Gastrocnemius medialis (tissue), 4 donors: ENCODE measurements around the gene INPP4B. TPM values are rescaled to one million over a fixed set of nuclear protein-coding genes. Genes with fewer than 3 reads are reported as not detected.

Source experiments
- ATAC-seq, 2 donors: fragments of 150-250 bp; one replicate each; pipeline ENCODE4 v1.9.1; 2016
- DNase-seq, 2 donors: peaks; one replicate each; pipeline ENCODE4 v3.0.0-alpha.2; 2019
- H3K27ac ChIP-seq, 4 donors: fragments of 200-600 bp; sonication (generic); 1 replicate in 1 of 4; 2 replicates in 3 of 4; pipeline ENCODE4 v1.5.1; 2016 to 2018; ENCODE audit warnings: mild to moderate bottlenecking in 2 of 4, moderate library complexity in 1 of 4
- H3K27me3 ChIP-seq, 3 donors: fragments of 200-600 bp; sonication (generic) in 2 of 3; 1 replicate in 1 of 3; 2 replicates in 2 of 3; pipeline versions ENCODE4 v1.5.1 to v1.6.0; 2016 to 2019; ENCODE audit warnings: mild to moderate bottlenecking in 1 of 3, moderate library complexity in 1 of 3
- H3K36me3 ChIP-seq, 2 donors: fragments of 200-600 bp; sonication (generic) in 1 of 2; one replicate each; pipeline ENCODE4 v1.5.1; 2017 to 2018
- H3K4me1 ChIP-seq, 2 donors: fragments of 200-600 bp; sonication (generic) in 1 of 2; one replicate each; pipeline ENCODE4 v1.5.1; 2016 to 2017; ENCODE audit warnings: mild to moderate bottlenecking in 2 of 2
- H3K4me3 ChIP-seq, 4 donors: fragments of 200-600 bp; sonication (generic) in 3 of 4; 1 replicate in 1 of 4; 2 replicates in 3 of 4; pipeline ENCODE4 v1.5.1; 2016 to 2019; ENCODE audit warnings: mild to moderate bottlenecking in 2 of 4
- H3K9me3 ChIP-seq, 3 donors: fragments of 200-600 bp; sonication (generic) in 2 of 3; 1 replicate in 1 of 3; 2 replicates in 2 of 3; pipeline ENCODE4 v1.5.1; 2016 to 2019
- POLR2A ChIP-seq, 2 donors: fragments of 450-650 bp; IDR thresholded peaks; one replicate each; pipeline ENCODE4 v1.6.1; 2017; ENCODE audit warnings: antibody characterized with exemption in 2 of 2, mild to moderate bottlenecking in 2 of 2, moderate library complexity in 2 of 2
- in situ Hi-C, 4 donors: fragments of 200-750 bp; cut with MboI; loops; one replicate each; pipeline versions ENCODE4 v1.15.0 to v1.8.0; 2017; ENCODE audit warnings: low sequenced_read_pairs in 4 of 4
- intact Hi-C: fragments of 100-400 bp; cut with DNase I; formaldehyde crosslinking; loops from one replicate; pipeline ENCODE4 v1.15.1; 2023; ENCODE audit warnings: low total_unique reads
- total RNA-seq, 4 donors: library from RNA; depleted of rRNA; stranded (reverse); fragments of >200 nt; gene quantifications; one replicate each; pipeline versions ENCODE4 v1.1.0 to v1.2.3, GENCODE V29; 2016
- TF ChIP-seq, protein P1 (sequence below), 5 experiments: fragments of 450-650 bp in 3 of 5; fragments of 200-600 bp in 2 of 5; sonication (generic) in 2 of 5; IDR thresholded peaks in 4 of 5; conservative IDR thresholded peaks in 1 of 5; 1 replicate in 4 of 5; 2 replicates in 1 of 5; pipeline ENCODE4 v1.5.1; 2016 to 2019; ENCODE audit warnings: antibody characterized with exemption in 5 of 5, mild to moderate bottlenecking in 3 of 5, moderate library complexity in 3 of 5

The INPP4B gene
- total RNA-seq, 4 donors from 2014 or later: 7.5 to 23.6 (median 9.1) TPM

GRCh38 chr4:142358656-142359055, 487.4 kb downstream of the INPP4B start:
- in situ Hi-C loops: loop anchor here in 3 of 4 donors (10.0 to 25.0 kb wide), 3 partner anchors 354 to 486 kb away; partner anchors contain the start of gene INPP4B (in 3 of the 3)
- no peaks in the 10 kb centered on the region for H3K27me3 ChIP-seq
- ATAC-seq (no peak), DNase-seq (no peak)
- TF ChIP-seq POLR2A (IDR thresholded peaks at IDR 0.05): no peak
- TF ChIP-seq, protein P1, sequence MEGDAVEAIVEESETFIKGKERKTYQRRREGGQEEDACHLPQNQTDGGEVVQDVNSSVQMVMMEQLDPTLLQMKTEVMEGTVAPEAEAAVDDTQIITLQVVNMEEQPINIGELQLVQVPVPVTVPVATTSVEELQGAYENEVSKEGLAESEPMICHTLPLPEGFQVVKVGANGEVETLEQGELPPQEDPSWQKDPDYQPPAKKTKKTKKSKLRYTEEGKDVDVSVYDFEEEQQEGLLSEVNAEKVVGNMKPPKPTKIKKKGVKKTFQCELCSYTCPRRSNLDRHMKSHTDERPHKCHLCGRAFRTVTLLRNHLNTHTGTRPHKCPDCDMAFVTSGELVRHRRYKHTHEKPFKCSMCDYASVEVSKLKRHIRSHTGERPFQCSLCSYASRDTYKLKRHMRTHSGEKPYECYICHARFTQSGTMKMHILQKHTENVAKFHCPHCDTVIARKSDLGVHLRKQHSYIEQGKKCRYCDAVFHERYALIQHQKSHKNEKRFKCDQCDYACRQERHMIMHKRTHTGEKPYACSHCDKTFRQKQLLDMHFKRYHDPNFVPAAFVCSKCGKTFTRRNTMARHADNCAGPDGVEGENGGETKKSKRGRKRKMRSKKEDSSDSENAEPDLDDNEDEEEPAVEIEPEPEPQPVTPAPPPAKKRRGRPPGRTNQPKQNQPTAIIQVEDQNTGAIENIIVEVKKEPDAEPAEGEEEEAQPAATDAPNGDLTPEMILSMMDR (IDR thresholded peaks at IDR 0.05 in 4 of 5, conservative IDR thresholded peaks at IDR 0.05 in 1 of 5): no peak
- intact Hi-C loops: loop anchor here (10.0 kb wide), 1 partner anchor 456 kb away; no protein-coding TSS in a partner anchor
- H3K27ac ChIP-seq: no peak overlapping the region
- no peak overlapping the region for H3K4me3 ChIP-seq
- H3K9me3 ChIP-seq: no peaks in the 10 kb centered on the region
- H3K4me1 ChIP-seq: peaks cover 7 to 16% of the 10 kb centered on the region in 2 donors
- H3K36me3 ChIP-seq: no peaks in the 10 kb centered on the region

DNA sequence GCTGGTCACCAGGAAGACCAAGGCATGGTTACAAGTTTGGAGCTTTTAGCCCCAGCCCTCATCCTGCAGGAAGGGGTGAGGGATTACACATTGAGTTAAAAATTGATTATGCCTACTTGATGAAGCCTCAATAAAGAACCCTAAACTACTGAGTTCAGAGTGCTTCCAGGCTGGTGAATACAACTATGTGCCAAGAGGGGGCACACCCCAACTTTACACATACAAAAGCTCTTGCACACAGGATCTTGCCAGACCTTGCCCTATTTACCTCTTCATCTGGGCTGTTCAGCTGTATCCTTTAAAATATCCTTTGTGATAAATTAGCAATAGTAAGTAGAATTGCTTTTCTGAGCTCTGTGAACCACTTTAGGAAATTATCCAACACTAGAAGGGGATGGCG, 489.3 kb downstream of the INPP4B start:
- Histone ChIP-seq H3K27me3 (no peaks in the 10 kb centered on the region), H3K4me1 (peaks cover 20 to 33% of the 10 kb centered on the region in 2 donors), H3K27ac (no peak overlapping the region), H3K4me3 (no peak overlapping the region), H3K36me3 (no peaks in the 10 kb centered on the region), H3K9me3 (no peaks in the 10 kb centered on the region)
- TF ChIP-seq, protein P1 (IDR thresholded peaks at IDR 0.05 in 4 of 5, conservative IDR thresholded peaks at IDR 0.05 in 1 of 5): no peak
- no peak for TF ChIP-seq POLR2A (IDR thresholded peaks at IDR 0.05)
- intact Hi-C loops (loop anchor here (10.0 kb wide), 1 partner anchor 458 kb away; no protein-coding TSS in a partner anchor), in situ Hi-C loops (loop anchor here in 3 of 4 donors (10.0 to 25.0 kb wide), 3 partner anchors 356 to 488 kb away; partner anchors contain the start of gene INPP4B (in 3 of the 3))
- DNase-seq (no peak), ATAC-seq (no peak)

DNA sequence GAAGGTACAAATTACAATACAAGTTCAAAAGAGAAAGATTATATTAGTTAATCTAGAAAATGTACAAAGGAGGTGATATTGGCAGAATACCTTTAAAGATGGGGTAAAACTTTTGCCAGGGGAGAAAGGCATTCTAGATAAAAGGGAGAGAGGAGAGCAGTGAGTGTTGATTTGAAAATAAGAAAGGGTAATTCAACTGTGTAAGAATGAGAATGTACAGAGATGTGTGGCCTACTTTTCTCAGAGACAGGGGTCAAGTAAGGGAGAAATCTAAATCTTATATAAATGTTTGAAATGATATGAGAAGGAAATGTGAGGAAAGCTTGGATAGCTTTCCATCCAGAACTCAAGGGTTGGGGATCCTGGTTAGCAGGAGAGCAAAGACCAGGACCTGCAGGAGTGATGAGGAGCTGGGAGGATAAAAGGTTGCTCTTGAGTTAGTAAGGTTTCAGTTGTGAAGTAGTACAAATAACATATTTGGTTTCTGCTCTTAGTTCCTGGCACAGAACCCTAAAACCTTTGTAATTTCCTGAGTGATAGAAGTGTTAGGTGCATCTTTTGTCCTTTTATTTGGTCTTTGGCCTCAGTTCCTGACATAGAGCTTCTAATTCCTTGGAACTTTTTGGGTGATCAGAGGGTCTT, 489.9 kb downstream of the INPP4B start:
- Histone ChIP-seq H3K9me3 (no peaks in the 10 kb centered on the region), H3K27ac (no peak overlapping the region), H3K4me1 (peaks cover 24 to 38% of the 10 kb centered on the region in 2 donors), H3K36me3 (no peaks in the 10 kb centered on the region), H3K27me3 (no peaks in the 10 kb centered on the region), H3K4me3 (no peak overlapping the region)
- DNase-seq (no peak), ATAC-seq (no peak)
- intact Hi-C loops (loop anchor here (10.0 kb wide), 1 partner anchor 459 kb away; no protein-coding TSS in a partner anchor), in situ Hi-C loops (loop anchor here in 3 of 4 donors (10.0 to 25.0 kb wide), 3 partner anchors 356 to 489 kb away; partner anchors contain the start of gene INPP4B (in 3 of the 3))
- TF ChIP-seq, protein P1 (IDR thresholded peaks at IDR 0.05 in 4 of 5, conservative IDR thresholded peaks at IDR 0.05 in 1 of 5): no peak
- TF ChIP-seq POLR2A (IDR thresholded peaks at IDR 0.05): no peak

GRCh38 chr4:142355421-142355930, 490.6 kb downstream of the INPP4B start:
- no peak overlapping the region for H3K4me3 ChIP-seq
- DNase-seq (no peak), ATAC-seq (no peak)
- in situ Hi-C loops: loop anchor here in 3 of 4 donors (10.0 to 25.0 kb wide), 3 partner anchors 357 to 489 kb away; partner anchors contain the start of gene INPP4B (in 3 of the 3)
- peaks cover 29 to 46% of the 10 kb centered on the region in 2 donors for H3K4me1 ChIP-seq
- H3K27me3 ChIP-seq: no peaks in the 10 kb centered on the region
- H3K36me3 ChIP-seq: no peaks in the 10 kb centered on the region
- H3K27ac ChIP-seq: peak overlapping the region in 2 of 4 donors; percentile 54 to 66
- H3K9me3 ChIP-seq: no peaks in the 10 kb centered on the region
- no peak for TF ChIP-seq POLR2A (IDR thresholded peaks at IDR 0.05)
- TF ChIP-seq, protein P1 (IDR thresholded peaks at IDR 0.05 in 4 of 5, conservative IDR thresholded peaks at IDR 0.05 in 1 of 5): no peak
- intact Hi-C loops: loop anchor here (10.0 kb wide), 1 partner anchor 459 kb away; no protein-coding TSS in a partner anchor
